GM18861 (cell line): ENCODE data around the gene ACBD6.

Experiments used
- ATAC-seq: cut with Tn5 transposase; IDR thresholded peaks from one replicate; pipeline ENCODE4 v1.9.1; 2021; ENCODE audit not compliant: unreplicated experiment

Gene ACBD6

DNA sequence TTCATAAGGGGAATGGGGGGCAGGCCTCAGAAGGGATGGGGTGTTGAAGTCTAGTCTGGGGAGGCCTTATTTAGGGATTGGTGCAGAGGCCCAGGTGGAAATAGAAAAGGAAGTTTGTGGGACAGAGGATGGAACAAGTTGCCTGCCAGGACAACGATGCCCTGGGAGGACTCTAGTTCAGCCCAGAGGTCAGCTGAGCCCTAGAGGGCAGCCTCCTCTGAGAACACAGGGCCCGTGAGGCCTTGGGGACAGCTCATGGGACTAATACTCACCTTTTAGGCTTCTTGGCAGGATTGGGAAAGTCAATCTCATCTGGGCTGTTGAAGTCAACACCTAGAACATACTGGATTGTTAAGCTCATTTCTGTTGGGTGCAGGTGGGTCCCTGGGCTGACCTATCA, 229.3 kb downstream of the ACBD6 start:
- no peak for ATAC-seq

DNA sequence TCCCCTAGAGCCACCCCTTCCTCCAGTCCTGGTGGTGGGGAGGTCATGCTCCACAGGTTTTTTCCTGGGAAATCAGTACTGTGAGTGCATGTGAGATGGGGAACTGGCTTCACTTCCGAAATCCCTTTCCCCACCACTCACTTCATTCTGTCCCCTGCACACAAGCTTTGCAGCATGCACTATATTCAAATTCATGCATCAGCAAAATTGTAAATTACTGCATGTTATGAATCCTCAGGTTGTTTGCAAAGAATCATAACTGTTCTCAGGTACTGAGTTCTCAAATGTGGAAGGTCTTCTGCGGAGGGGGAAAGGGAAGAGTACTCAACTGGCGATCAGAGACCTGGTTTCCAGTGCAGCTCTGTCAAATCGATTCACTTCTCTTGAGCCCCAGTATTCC, 230.0 kb downstream of the ACBD6 start:
- no peak for ATAC-seq

GRCh38 chr1:180271272-180272255, 230.8 kb downstream of the ACBD6 start:
- no peak for ATAC-seq

GRCh38 chr1:180270530-180271271, 231.7 kb downstream of the ACBD6 start:
- no peak for ATAC-seq

- no peak for ATAC-seq
Measured at GRCh38 chr1:180269645-180270529, 232.5 kb downstream of the ACBD6 start.

- ATAC-seq = no peak
Measured at GRCh38 chr1:180268556-180269075, 233.8 kb downstream of the ACBD6 start.

DNA sequence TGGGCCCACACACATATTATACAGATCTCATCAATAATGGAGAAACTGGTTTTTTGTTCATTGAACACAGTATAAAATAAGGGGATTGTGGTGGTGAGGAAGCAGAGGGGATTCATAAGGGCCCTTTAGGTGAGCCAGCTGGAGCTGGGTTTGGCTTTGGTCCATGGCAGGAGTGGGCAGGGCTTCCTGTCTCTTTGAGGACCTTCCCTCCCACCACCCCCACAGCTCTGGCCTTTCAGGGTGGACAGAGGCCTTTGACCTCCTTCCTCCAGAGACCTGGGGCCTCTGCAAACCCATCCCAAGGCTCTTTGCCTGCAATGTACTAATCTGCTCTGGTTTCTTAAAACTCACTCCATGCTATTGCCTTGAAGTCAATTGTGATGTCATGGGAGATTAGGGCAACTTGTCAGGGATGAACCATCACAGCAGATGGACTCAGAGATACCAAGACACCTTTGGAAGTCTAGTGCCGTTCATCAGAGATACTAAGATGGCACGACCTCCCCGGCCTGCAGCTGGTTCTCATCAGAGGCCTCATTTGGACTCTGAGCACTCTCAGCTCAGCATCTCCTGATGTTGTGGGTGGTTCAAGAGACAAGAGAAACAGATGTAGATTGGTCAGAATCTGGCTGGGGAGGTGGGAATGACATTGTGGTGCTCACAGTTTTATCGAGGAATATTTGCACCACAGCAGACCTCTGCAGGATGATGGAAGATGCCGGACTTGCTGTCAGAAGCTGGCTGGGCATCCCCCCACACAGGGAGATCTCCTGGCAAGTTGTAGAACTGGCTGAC, 234.4 kb downstream of the ACBD6 start:
- ATAC-seq = no peak

DNA sequence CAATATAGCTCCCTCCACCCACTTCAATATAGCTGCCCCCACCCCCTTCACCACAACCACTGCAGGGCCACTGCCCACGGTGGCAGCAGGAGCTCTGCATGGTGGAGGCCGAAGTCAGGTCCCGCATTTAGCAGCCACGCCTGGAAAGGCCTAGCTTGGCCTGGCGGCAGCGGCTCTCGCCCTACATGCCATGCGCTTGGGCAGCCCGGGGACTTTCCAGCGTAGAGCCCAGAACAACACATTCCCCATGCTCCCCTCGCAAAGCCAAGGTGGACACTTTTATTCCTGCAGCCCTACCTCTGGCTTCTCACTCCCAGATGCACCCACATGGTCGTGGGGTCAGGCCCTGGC, 235.2 kb downstream of the ACBD6 start:
- no peak for ATAC-seq

GRCh38 chr1:180266275-180267210, 235.8 kb downstream of the ACBD6 start:
- no peak for ATAC-seq

GRCh38 chr1:180265871-180266270, 236.5 kb downstream of the ACBD6 start:
- ATAC-seq = no peak

DNA sequence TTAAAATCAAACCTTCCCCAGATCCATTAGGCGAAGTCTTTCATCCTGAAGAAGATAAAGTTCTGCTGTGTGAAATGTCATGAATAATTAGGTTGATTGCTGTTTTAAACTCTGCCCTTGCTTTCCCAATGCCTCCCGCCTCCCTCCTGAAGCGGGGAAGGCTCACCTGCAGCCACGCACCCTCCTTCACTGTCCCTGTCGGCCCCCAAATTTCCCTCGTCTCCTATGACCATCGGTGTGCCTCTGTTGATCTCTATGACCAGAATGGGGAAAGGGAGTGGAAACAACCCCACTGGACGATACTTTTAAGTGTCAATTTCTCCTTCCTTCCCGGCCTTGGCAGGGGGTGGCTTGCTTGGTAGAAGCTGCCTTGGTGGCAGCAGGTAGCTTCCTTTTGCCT, 237.2 kb downstream of the ACBD6 start:
- ATAC-seq = no peak

- ATAC-seq = no peak
Measured at GRCh38 chr1:180264595-180264994, 237.8 kb downstream of the ACBD6 start.

- ATAC-seq = no peak
Measured at GRCh38 chr1:180262628-180263488, 239.5 kb downstream of the ACBD6 start.

GRCh38 chr1:180261524-180262155, 240.7 kb downstream of the ACBD6 start:
- no peak for ATAC-seq

DNA sequence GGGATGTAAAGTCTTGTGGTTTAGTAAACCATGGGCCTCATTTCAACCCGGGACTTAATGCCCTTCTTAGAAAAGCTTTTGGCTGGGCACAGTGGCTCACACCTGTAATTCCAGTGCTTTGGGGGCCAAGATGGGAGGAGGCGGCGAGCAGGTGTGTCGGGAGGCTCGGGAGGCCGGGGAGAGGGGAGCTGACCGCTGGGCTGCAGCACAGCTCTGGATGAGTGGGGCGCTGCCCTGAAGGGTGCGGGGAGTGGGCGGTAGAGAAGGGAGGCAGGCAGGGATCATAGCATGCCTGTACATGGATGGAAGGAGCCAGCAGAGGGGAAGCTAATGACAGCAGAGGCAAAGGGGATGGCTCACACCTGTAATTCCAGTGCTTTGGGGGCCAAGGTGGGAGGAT, 241.3 kb downstream of the ACBD6 start:
- ATAC-seq = no peak

DNA sequence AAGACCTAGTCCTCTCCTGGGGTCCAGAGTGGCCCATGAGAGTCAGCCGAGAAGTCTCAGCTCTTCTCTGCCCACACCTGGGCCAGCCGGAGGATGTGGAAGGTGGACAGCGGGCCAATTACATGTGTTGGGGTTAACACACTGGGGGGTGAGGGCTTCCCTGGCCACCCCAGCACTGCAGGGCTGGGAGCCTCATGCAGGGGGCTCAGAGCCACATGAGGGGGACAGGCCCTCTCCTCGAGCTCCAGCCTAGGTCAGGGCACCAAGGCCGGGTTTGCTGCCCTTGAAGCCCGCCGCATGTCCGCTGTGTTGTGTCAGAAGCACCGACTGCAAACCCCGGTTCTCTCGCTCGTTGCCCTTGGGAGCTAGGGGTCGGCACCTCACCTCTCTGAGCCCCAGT, 241.8 kb downstream of the ACBD6 start:
- ATAC-seq = no peak

- no peak for ATAC-seq
Measured at GRCh38 chr1:180259431-180260338, 242.7 kb downstream of the ACBD6 start.
